HepG2 (cell line): Measurements from ENCODE around the gene HSCB. TPM values are rescaled to one million over a fixed set of nuclear protein-coding genes. Genes with fewer than 3 reads are reported as not detected.
A peak's percentile ranks its signal among the peaks of the same experiment; 100 is the strongest.

Experiments used
- ATF2 ChIP-seq: sonication (generic); formaldehyde crosslinking; IDR thresholded peaks from 2 replicates; pipeline ENCODE4 v1.4.0; 2020; ENCODE audit warnings: missing genetic modification reagents
- BORCS8-MEF2B ChIP-seq: sonication (generic); formaldehyde crosslinking; IDR thresholded peaks from 2 replicates; pipeline ENCODE4 v1.8.0; 2022; ENCODE audit warnings: mild to moderate bottlenecking, missing genetic modification reagents
- CENPBD1 ChIP-seq: sonication (generic); formaldehyde crosslinking; IDR thresholded peaks from 2 replicates; pipeline ENCODE4 v1.8.0; 2022; ENCODE audit warnings: missing genetic modification reagents, low read depth, mild to moderate bottlenecking, borderline replicate concordance
- ETV6 ChIP-seq: sonication (generic); formaldehyde crosslinking; conservative IDR thresholded peaks from 2 replicates; pipeline ENCODE4 v1.4.0; 2020; ENCODE audit warnings: missing genetic modification reagents
- FOXJ3 ChIP-seq: sonication (generic); formaldehyde crosslinking; IDR thresholded peaks from 2 replicates; pipeline ENCODE4 v1.4.0; 2020; ENCODE audit warnings: missing genetic modification reagents, mild to moderate bottlenecking, borderline replicate concordance
- GABPB1 ChIP-seq: IDR thresholded peaks from 2 replicates; pipeline ENCODE4 v1.6.1; 2016; ENCODE audit warnings: mild to moderate bottlenecking, missing genetic modification reagents, moderate library complexity, missing compliant biosample characterization
- HINFP ChIP-seq: sonication (generic); formaldehyde crosslinking; IDR thresholded peaks from 2 replicates; pipeline ENCODE4 v1.4.0; 2020; ENCODE audit warnings: low read depth, mild to moderate bottlenecking, missing genetic modification reagents
- HOXA3 ChIP-seq: sonication (generic); formaldehyde crosslinking; IDR thresholded peaks from 2 replicates; pipeline ENCODE4 v1.5.0; 2020; ENCODE audit warnings: missing genetic modification reagents
- KAT8 ChIP-seq: IDR thresholded peaks from 2 replicates; pipeline ENCODE4 v1.6.1; 2016; ENCODE audit warnings: missing genetic modification reagents, missing compliant biosample characterization
- KDM4B ChIP-seq: sonication (generic); formaldehyde crosslinking; IDR thresholded peaks from 2 replicates; pipeline ENCODE4 v1.4.0; 2020; ENCODE audit warnings: missing genetic modification reagents
- NFE2L2 ChIP-seq: fragments of 150-350 bp; IDR thresholded peaks from 2 replicates; pipeline ENCODE4 v1.6.1; 2014; ENCODE audit warnings: low read length
- NFYC ChIP-seq: IDR thresholded peaks from 2 replicates; pipeline ENCODE4 v1.6.1; 2016; ENCODE audit warnings: missing genetic modification reagents, missing compliant biosample characterization
- PAF1 ChIP-seq: IDR thresholded peaks from 2 replicates; pipeline ENCODE4 v1.6.1; 2016; ENCODE audit warnings: missing genetic modification reagents, missing compliant biosample characterization
- PAWR ChIP-seq: sonication (generic); formaldehyde crosslinking; IDR thresholded peaks from 2 replicates; pipeline ENCODE4 v1.4.0; 2020; ENCODE audit warnings: missing genetic modification reagents, mild to moderate bottlenecking, borderline replicate concordance
- RBM22 ChIP-seq: fragments of 200-400 bp; formaldehyde crosslinking; optimal IDR thresholded peaks from 2 replicates; pipeline ENCODE3; 2017; ENCODE audit warnings: mild to moderate bottlenecking, low read length, moderate library complexity
- REPIN1 ChIP-seq: sonication (generic); formaldehyde crosslinking; IDR thresholded peaks from 2 replicates; pipeline ENCODE4 v1.8.0; 2022; ENCODE audit warnings: missing genetic modification reagents, low read depth, mild to moderate bottlenecking, borderline replicate concordance
- SNAPC2 ChIP-seq: sonication (generic); formaldehyde crosslinking; IDR thresholded peaks from 2 replicates; pipeline ENCODE4 v1.8.1; 2022; ENCODE audit warnings: mild to moderate bottlenecking, missing genetic modification reagents
- SUZ12 ChIP-seq: fragments of 150-350 bp; IDR thresholded peaks from 2 replicates; pipeline ENCODE4 v1.6.1; 2014; ENCODE audit warnings: low read depth, low read length
- U2AF1 ChIP-seq: fragments of 200-400 bp; formaldehyde crosslinking; optimal IDR thresholded peaks from 2 replicates; pipeline ENCODE3; 2017; ENCODE audit warnings: mild to moderate bottlenecking, low read depth, low read length
- YEATS2 ChIP-seq: sonication (generic); formaldehyde crosslinking; IDR thresholded peaks from 2 replicates; pipeline ENCODE4 v1.4.0; 2020; ENCODE audit warnings: missing genetic modification reagents, borderline replicate concordance
- ZBTB33 ChIP-seq: sonication (generic); formaldehyde crosslinking; IDR thresholded peaks from 2 replicates; pipeline ENCODE4 v1.4.0; 2020; ENCODE audit warnings: missing genetic modification reagents
- ZBTB8A ChIP-seq: sonication (generic); formaldehyde crosslinking; IDR thresholded peaks from 2 replicates; pipeline ENCODE4 v1.4.0; 2020; ENCODE audit warnings: mild to moderate bottlenecking, low read depth, missing genetic modification reagents, borderline replicate concordance
- ZNF552 ChIP-seq: sonication (generic); formaldehyde crosslinking; IDR thresholded peaks from 2 replicates; pipeline ENCODE4 v1.9.0; 2022; ENCODE audit warnings: missing genetic modification reagents, mild to moderate bottlenecking, borderline replicate concordance
- ZNF629 ChIP-seq: sonication (generic); formaldehyde crosslinking; conservative IDR thresholded peaks from 2 replicates; pipeline ENCODE4 v1.5.0; 2020; ENCODE audit warnings: missing genetic modification reagents
- ZNF672 ChIP-seq: sonication (generic); formaldehyde crosslinking; IDR thresholded peaks from 2 replicates; pipeline ENCODE4 v1.8.1; 2022; ENCODE audit warnings: missing genetic modification reagents
- ZNF678 ChIP-seq: sonication (generic); formaldehyde crosslinking; IDR thresholded peaks from 2 replicates; pipeline ENCODE4 v1.4.0; 2020; ENCODE audit warnings: mild to moderate bottlenecking, missing genetic modification reagents
- polyA plus RNA-seq, 8 experiments: library from polyadenylated mRNA; depleted of rRNA in 3 of 8; stranded (reverse) in 7 of 8; unstranded in 1 of 8; fragments of >200 nt; fragmentation: Illumina TruSeq in 4 of 8; extraction: Trizol in 4 of 8; gene quantifications; 2 replicates each; pipeline versions ENCODE4 v1.2.1 to v1.2.3, GENCODE V29; 2011 to 2016; ENCODE audit warnings: low read depth in 4 of 8, missing spikeins in 1 of 8, mixed read lengths in 1 of 8; ENCODE audit not compliant: insufficient read depth in 1 of 8
- total RNA-seq, 5 experiments: library from RNA; depleted of rRNA; stranded (reverse); fragments of >200 nt; fragmentation: Illumina TruSeq; extraction: Trizol; gene quantifications; 2 replicates each; pipeline ENCODE4 v1.2.3, GENCODE V29; 2016; ENCODE audit warnings: low read depth in 1 of 5

The HSCB gene
- total and polyA plus RNA-seq, 2 of the 13 experiments (the other 11 are each of a cell fraction or from before 2014, with no cell fraction given) = 15.4 to 20.9 TPM

- TF ChIP-seq HINFP (no peak), NFE2L2 (no peak), BORCS8-MEF2B (no peak), PAWR (CRISPR knock-in tag) (no peak), YEATS2 (no peak), SUZ12 (no peak), ZNF678 (CRISPR knock-in tag) (no peak), REPIN1 (no peak), NFYC (no peak), ZBTB8A (CRISPR knock-in tag) (peak; percentile 30; the same call in 1 of the 2 replicates), RBM22 (no peak), GABPB1 (no peak), FOXJ3 (CRISPR knock-in tag) (peak; percentile 49; the same call in 1 of the 2 replicates), SNAPC2 (CRISPR knock-in tag) (no peak), ZNF672 (CRISPR knock-in tag) (no peak), ZNF552 (no peak), CENPBD1 (no peak), KAT8 (CRISPR knock-in tag) (peak; percentile 31; the same call in 1 of the 2 replicates), ETV6 (no peak), ZBTB33 (CRISPR knock-in tag) (no peak), ZNF629 (CRISPR knock-in tag) (no peak), KDM4B (CRISPR knock-in tag) (no peak), U2AF1 (no peak), HOXA3 (no peak), ATF2 (CRISPR knock-in tag) (no peak; the same call in 1 of the 2 replicates), PAF1 (CRISPR knock-in tag) (no peak)
Observed at GRCh38 chr22:28711820-28712777, 29.7 kb upstream of the HSCB start (continued).
